ENCODE data around the gene ESD. TPM values are rescaled to one million over a fixed set of nuclear protein-coding genes. Genes with fewer than 3 reads are reported as not detected.
"Not testable (repeated sequence)": the region's sequence is repeated elsewhere in the genome, so short reads cannot be mapped to it uniquely, and the experiment has no call there.

The ESD gene
- total RNA-seq, 1 donor from 2014 or later, result 107 TPM

DNA sequence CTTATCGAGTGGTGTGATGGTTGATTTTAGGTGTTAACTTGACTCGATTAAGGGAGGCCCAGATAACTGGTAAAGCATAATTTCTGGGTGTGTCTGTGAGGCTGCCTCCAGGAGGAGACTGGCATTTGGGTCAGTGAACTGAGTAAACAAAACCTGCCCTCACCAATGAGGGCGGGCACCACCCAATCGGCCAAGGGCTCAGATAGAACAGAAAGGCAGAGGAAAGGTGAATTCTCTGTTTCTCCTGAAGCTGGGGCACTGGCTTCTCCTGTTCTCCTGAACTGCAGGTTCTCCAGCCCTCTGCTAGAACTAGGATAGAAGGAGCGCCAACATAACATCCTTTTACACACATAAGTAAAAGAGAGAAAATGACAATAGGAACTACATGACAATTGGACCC is 35.1 kb downstream of the ESD start:
- Histone ChIP-seq H3K9me3 (no peaks in the 10 kb centered on the region), H3K36me3 (no peaks in the 10 kb centered on the region), H3K4me3 (no peak overlapping the region), H3K27ac (no peak overlapping the region), H3K27me3 (no peaks in the 10 kb centered on the region), H3K4me1 (peaks cover 6% of the 10 kb centered on the region)
- no peak for DNase-seq (ENCODE audit: extremely low spot score in 2 of 2)
- intact Hi-C loops (cut with DNase I), result no loop called here
- no peak for TF ChIP-seq POLR2A (IDR thresholded peaks at IDR 0.05)
- no peak for TF ChIP-seq CTCF (IDR thresholded peaks at IDR 0.05)
- no peak for TF ChIP-seq POLR2AphosphoS5 (IDR thresholded peaks at IDR 0.05; ENCODE audit: insufficient read depth in 1 of 2, low read depth in 1 of 2)

GRCh38 chr13:46761174-46761573 is 35.8 kb downstream of the ESD start:
- Histone ChIP-seq H3K4me1 (peaks cover 6% of the 10 kb centered on the region), H3K4me3 (no peak overlapping the region), H3K9me3 (no peaks in the 10 kb centered on the region), H3K27ac (no peak overlapping the region), H3K27me3 (no peaks in the 10 kb centered on the region), H3K36me3 (no peaks in the 10 kb centered on the region)
- intact Hi-C loops (cut with DNase I), result no loop called here
- DNase-seq (ENCODE audit: extremely low spot score in 2 of 2), result no peak
- no peak for TF ChIP-seq POLR2A (IDR thresholded peaks at IDR 0.05)

- no peak overlapping the region for H3K4me3 ChIP-seq
- H3K9me3 ChIP-seq, result no peaks in the 10 kb centered on the region
- H3K27me3 ChIP-seq, result no peaks in the 10 kb centered on the region
- no peak for TF ChIP-seq POLR2AphosphoS5 (IDR thresholded peaks at IDR 0.05; ENCODE audit: insufficient read depth in 1 of 2, low read depth in 1 of 2)
- no peak for TF ChIP-seq CTCF (IDR thresholded peaks at IDR 0.05)
- TF ChIP-seq POLR2A (IDR thresholded peaks at IDR 0.05), result no peak
- no peaks in the 10 kb centered on the region for H3K36me3 ChIP-seq
- H3K27ac ChIP-seq, result no peak overlapping the region
- DNase-seq (ENCODE audit: extremely low spot score in 2 of 2), result no peak
- intact Hi-C loops (cut with DNase I), result no loop called here
- H3K4me1 ChIP-seq, result peaks cover 6% of the 10 kb centered on the region
Measured at GRCh38 chr13:46759846-46760245, 37.1 kb downstream of the ESD start.

DNA sequence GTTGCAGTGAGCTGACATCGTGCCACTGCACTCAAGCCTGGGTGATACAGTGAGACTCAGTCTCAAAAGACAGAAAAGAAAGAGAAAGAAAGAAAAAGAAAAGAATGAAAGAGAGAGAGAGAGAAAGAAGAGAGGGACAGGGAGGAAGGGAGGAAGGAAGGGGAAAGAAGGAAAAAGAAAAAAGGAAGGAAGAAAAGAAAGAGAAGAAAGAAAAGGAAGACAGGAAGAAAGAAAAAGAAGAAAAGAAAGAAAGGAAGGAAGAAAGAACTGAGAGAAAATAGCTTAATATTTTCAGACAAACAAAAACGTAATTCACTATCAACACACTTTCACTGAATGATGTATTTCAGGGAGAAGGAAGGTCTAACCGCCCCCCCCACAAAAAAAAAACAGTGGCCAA is 39.3 kb downstream of the ESD start:
- no peaks in the 10 kb centered on the region for H3K9me3 ChIP-seq
- no peak overlapping the region for H3K27ac ChIP-seq
- intact Hi-C loops (cut with DNase I), result no loop called here
- no peaks in the 10 kb centered on the region for H3K27me3 ChIP-seq
- no peak for DNase-seq (ENCODE audit: extremely low spot score in 2 of 2)
- H3K4me3 ChIP-seq, result no peak overlapping the region
- H3K4me1 ChIP-seq, result no peaks in the 10 kb centered on the region
- no peaks in the 10 kb centered on the region for H3K36me3 ChIP-seq
- TF ChIP-seq POLR2A (IDR thresholded peaks at IDR 0.05) (no peak), CTCF (IDR thresholded peaks at IDR 0.05) (no peak), POLR2AphosphoS5 (IDR thresholded peaks at IDR 0.05; ENCODE audit: insufficient read depth in 1 of 2, low read depth in 1 of 2) (no peak)

DNA sequence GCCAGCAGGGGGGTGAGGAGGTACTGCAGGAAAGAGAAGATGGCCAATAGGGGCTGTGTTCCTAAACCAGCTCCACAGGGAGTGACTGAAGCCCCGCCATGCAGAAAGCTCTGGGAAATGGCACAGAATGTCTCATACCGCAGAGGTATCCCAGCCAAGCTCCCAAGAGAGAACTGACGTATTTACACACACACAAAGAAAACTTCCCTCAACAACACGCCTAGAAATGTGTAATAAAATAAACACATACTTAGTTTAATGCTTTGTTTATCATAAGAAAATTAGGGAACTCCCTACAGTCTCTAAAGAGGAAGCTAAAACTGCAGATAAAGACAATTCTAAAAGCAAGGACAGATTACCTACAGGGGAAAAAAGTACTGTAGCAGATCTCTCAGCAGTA is 40.0 kb downstream of the ESD start:
- Histone ChIP-seq H3K36me3 (no peaks in the 10 kb centered on the region), H3K4me3 (no peak overlapping the region), H3K9me3 (no peaks in the 10 kb centered on the region), H3K27me3 (no peaks in the 10 kb centered on the region), H3K27ac (no peak overlapping the region), H3K4me1 (no peaks in the 10 kb centered on the region)
- TF ChIP-seq POLR2A (IDR thresholded peaks at IDR 0.05) (no peak), POLR2AphosphoS5 (IDR thresholded peaks at IDR 0.05; ENCODE audit: insufficient read depth in 1 of 2, low read depth in 1 of 2) (no peak), CTCF (IDR thresholded peaks at IDR 0.05) (no peak)
- no peak for DNase-seq (ENCODE audit: extremely low spot score in 2 of 2)
- intact Hi-C loops (cut with DNase I), result no loop called here

DNA sequence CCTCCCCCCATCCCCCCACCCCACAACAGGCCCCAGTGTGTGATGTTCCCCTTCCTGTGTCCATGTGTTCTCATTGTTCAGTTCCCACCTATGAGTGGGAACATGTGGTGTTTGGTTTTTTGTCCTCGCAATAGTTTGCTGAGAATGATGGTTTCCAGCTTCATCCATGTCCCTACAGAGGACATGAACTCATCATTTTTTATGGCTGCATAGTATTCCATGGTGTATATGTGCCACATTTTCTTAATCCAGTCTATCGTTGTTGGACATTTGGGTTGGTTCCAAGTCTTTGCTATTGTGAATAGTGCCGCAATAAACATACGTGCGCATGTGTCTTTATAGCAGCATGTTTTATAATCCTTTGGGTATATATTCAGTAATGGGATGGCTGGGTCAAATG is 41.5 kb downstream of the ESD start:
- H3K4me1 ChIP-seq; H3K27ac ChIP-seq; H3K9me3 ChIP-seq; H3K27me3 ChIP-seq; intact Hi-C loops (cut with DNase I); H3K4me3 ChIP-seq; DNase-seq (ENCODE audit: extremely low spot score in 2 of 2); H3K36me3 ChIP-seq: not testable (repeated sequence)
